ENCODE results near the gene EIF4E2. TPM values are rescaled to one million over a fixed set of nuclear protein-coding genes. Genes with fewer than 3 reads are reported as not detected.

EIF4E2 gene
- polyA plus RNA-seq, 3 donors, result 106 to 118 (median 112) TPM

GRCh38 chr2:232535761-232536530 is 14.5 kb upstream of the EIF4E2 start:
- no peak for DNase-seq (ENCODE audit: low read depth in 3 of 3, low spot score in 2 of 3)

GRCh38 chr2:232537079-232537478 is 13.4 kb upstream of the EIF4E2 start:
- no peak for DNase-seq (ENCODE audit: low read depth in 3 of 3, low spot score in 2 of 3)

GRCh38 chr2:232537499-232537898 is 13.0 kb upstream of the EIF4E2 start:
- no peak for DNase-seq (ENCODE audit: low read depth in 3 of 3, low spot score in 2 of 3)

GRCh38 chr2:232538671-232539070 is 11.8 kb upstream of the EIF4E2 start:
- no peak for DNase-seq (ENCODE audit: low read depth in 3 of 3, low spot score in 2 of 3)

GRCh38 chr2:232539298-232540231 is 10.9 kb upstream of the EIF4E2 start, which contains the start of gene CHRNG:
CHRNG (plus strand) TSS chr2:232539692; CDS start chr2:232539748, 56 bp downstream.
- DNase-seq (ENCODE audit: low read depth in 3 of 3, low spot score in 2 of 3), result no peak

- no peak for DNase-seq (ENCODE audit: low read depth in 3 of 3, low spot score in 2 of 3)
Observed at GRCh38 chr2:232540441-232541041, 9.9 kb upstream of the EIF4E2 start.

GRCh38 chr2:232541195-232541960 is 9.1 kb upstream of the EIF4E2 start:
- DNase-seq (ENCODE audit: low read depth in 3 of 3, low spot score in 2 of 3), result no peak

GRCh38 chr2:232541961-232542714 is 8.4 kb upstream of the EIF4E2 start:
- DNase-seq (ENCODE audit: low read depth in 3 of 3, low spot score in 2 of 3), result no peak

GRCh38 chr2:232542715-232543467 is 7.6 kb upstream of the EIF4E2 start:
- no peak for DNase-seq (ENCODE audit: low read depth in 3 of 3, low spot score in 2 of 3)

GRCh38 chr2:232543491-232543890 is 7.0 kb upstream of the EIF4E2 start:
- no peak for DNase-seq (ENCODE audit: low read depth in 3 of 3, low spot score in 2 of 3)

- no peak for DNase-seq (ENCODE audit: low read depth in 3 of 3, low spot score in 2 of 3)
Observed at GRCh38 chr2:232543928-232544631, 6.4 kb upstream of the EIF4E2 start.

- DNase-seq (ENCODE audit: low read depth in 3 of 3, low spot score in 2 of 3), result no peak
Observed at GRCh38 chr2:232544674-232545073, 5.8 kb upstream of the EIF4E2 start.

- DNase-seq (ENCODE audit: low read depth in 3 of 3, low spot score in 2 of 3), result no peak
Observed at GRCh38 chr2:232545511-232546375, 4.7 kb upstream of the EIF4E2 start.

GRCh38 chr2:232547991-232548390 is 2.5 kb upstream of the EIF4E2 start:
- no peak for DNase-seq (ENCODE audit: low read depth in 3 of 3, low spot score in 2 of 3)

GRCh38 chr2:232549655-232550353 is 685 bp upstream of the EIF4E2 start:
- DNase-seq (ENCODE audit: low read depth in 3 of 3, low spot score in 2 of 3), result no peak

- no peak for DNase-seq (ENCODE audit: low read depth in 3 of 3, low spot score in 2 of 3)
Observed at GRCh38 chr2:232551250-232551638, 755 bp downstream of the EIF4E2 start.

GRCh38 chr2:232551776-232552175 is 1.3 kb downstream of the EIF4E2 start:
- no peak for DNase-seq (ENCODE audit: low read depth in 3 of 3, low spot score in 2 of 3)
